DND-41 (cell line): ENCODE results near the gene COPS6.

Experiments
- ATAC-seq: fragments of 200-7000 bp; cut with Tn5 transposase; 3 replicates; pipeline ENCODE4 v1.9.1; 2021; ENCODE audit warnings: low read depth; ENCODE audit not compliant: insufficient read depth
- DNase-seq: peaks from one replicate; pipeline ENCODE4 v3.0.0-alpha.2; 2020
- H2AFZ ChIP-seq: 2 replicates; pipeline ENCODE4 v1.6.0; 2012; ENCODE audit warnings: low read depth, low read length
- H3K27ac ChIP-seq: 2 replicates; pipeline ENCODE4 v1.5.1; 2012; ENCODE audit warnings: low read length, inconsistent platforms
- H3K27me3 ChIP-seq: fragments of 200-600 bp; sonication (generic); 2 replicates; pipeline ENCODE4 v1.6.0; 2012; ENCODE audit warnings: low read length, mild to moderate bottlenecking, inconsistent platforms; ENCODE audit not compliant: insufficient read depth, poor library complexity
- H3K36me3 ChIP-seq: 2 replicates; pipeline ENCODE4 v1.5.1; 2012; ENCODE audit warnings: low read length, inconsistent platforms; ENCODE audit not compliant: insufficient read depth
- H3K4me1 ChIP-seq: 2 replicates; pipeline ENCODE4 v1.5.1; 2012; ENCODE audit warnings: mild to moderate bottlenecking, low read length; ENCODE audit not compliant: insufficient read depth
- H3K4me2 ChIP-seq: 2 replicates; pipeline ENCODE4 v1.6.0; 2012; ENCODE audit warnings: mild to moderate bottlenecking, moderate library complexity, low read length, inconsistent platforms; ENCODE audit not compliant: insufficient read depth
- H3K4me3 ChIP-seq, 2 experiments: fragments of 200-600 bp in 1 of 2; shearing (Covaris generic) in 1 of 2; 2 replicates each; pipeline ENCODE4 v1.5.1; 2012 to 2016; ENCODE audit warnings: inconsistent platforms in 2 of 2, low read length in 2 of 2, mild to moderate bottlenecking in 2 of 2, low read depth in 1 of 2, moderate library complexity in 1 of 2
- H3K79me2 ChIP-seq: 2 replicates; pipeline ENCODE4 v1.6.0; 2012; ENCODE audit warnings: low read length, inconsistent platforms; ENCODE audit not compliant: insufficient read depth
- H3K9ac ChIP-seq: 2 replicates; pipeline ENCODE4 v1.6.0; 2012; ENCODE audit warnings: low read depth, mild to moderate bottlenecking, inconsistent platforms, low read length, moderate library complexity
- H3K9me3 ChIP-seq: 2 replicates; pipeline ENCODE4 v1.5.1; 2012; ENCODE audit warnings: low read length, moderate library complexity, mild to moderate bottlenecking, inconsistent platforms; ENCODE audit not compliant: insufficient read depth, severe bottlenecking
- H4K20me1 ChIP-seq: 2 replicates; pipeline ENCODE4 v1.6.0; 2012; ENCODE audit warnings: low read length; ENCODE audit not compliant: insufficient read depth
- CTCF ChIP-seq: IDR thresholded peaks from 2 replicates; pipeline ENCODE4 v1.5.1; 2012; ENCODE audit warnings: borderline replicate concordance, low read length, moderate library complexity, mild to moderate bottlenecking; ENCODE audit not compliant: poor library complexity, severe bottlenecking; ENCODE audit errors: extremely low read depth
- EZH2 ChIP-seq: IDR thresholded peaks from 3 replicates; pipeline ENCODE4 v1.6.1; 2012; ENCODE audit warnings: borderline replicate concordance, low read depth, mild to moderate bottlenecking, moderate library complexity, low read length, inconsistent platforms; ENCODE audit not compliant: severe bottlenecking

Gene COPS6

DNA sequence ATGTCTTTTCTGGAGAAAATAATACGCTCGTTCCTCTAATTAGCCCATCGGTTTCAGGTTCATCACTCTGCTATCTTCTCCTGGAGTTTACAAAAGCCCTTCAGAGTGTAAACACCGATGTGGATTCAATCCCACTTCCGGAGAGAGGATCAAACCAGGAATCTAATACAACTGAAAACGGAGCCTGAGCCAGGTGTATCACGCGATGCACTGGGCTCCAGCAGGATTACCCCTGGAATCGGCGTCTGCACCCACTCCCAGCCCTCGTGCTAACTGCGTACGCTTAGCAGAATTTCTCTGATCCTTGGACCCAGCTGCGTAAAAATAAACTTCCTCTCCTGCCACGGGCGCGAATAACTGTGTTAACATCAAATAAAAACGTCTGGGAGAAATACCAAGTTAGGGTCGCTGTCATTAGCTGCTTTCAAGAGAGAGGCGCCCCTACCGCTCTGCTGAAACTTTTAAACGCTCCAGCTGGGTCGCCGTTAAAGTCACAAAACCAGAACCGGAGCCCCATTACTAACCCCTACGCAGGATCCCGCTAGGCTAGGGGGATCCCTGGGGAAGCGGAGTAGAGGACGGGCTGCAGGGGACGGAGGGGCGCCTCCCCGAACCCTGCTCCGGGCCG is 7.7 kb upstream of the COPS6 start:
- DNase-seq (peak; percentile 27), ATAC-seq (peak; percentile 3; the same call in 2 of the 3 replicates)
- Histone ChIP-seq H3K27me3 (no peaks in the 10 kb centered on the region), H3K4me3 (peak overlapping the region; percentile 92), H3K9ac (peak overlapping the region; percentile 90), H3K27ac (peak overlapping the region; percentile 87), H3K4me1 (peaks cover 34% of the 10 kb centered on the region), H3K4me2 (peak overlapping the region; percentile 79), H4K20me1 (peaks cover 21% of the 10 kb centered on the region), H3K79me2 (peaks cover 55% of the 10 kb centered on the region), H3K9me3 (no peaks in the 10 kb centered on the region), H3K36me3 (peaks cover 45% of the 10 kb centered on the region), H2AFZ (peak overlapping the region; percentile 81)
- TF ChIP-seq CTCF (no peak), EZH2 (no peak)

DNA sequence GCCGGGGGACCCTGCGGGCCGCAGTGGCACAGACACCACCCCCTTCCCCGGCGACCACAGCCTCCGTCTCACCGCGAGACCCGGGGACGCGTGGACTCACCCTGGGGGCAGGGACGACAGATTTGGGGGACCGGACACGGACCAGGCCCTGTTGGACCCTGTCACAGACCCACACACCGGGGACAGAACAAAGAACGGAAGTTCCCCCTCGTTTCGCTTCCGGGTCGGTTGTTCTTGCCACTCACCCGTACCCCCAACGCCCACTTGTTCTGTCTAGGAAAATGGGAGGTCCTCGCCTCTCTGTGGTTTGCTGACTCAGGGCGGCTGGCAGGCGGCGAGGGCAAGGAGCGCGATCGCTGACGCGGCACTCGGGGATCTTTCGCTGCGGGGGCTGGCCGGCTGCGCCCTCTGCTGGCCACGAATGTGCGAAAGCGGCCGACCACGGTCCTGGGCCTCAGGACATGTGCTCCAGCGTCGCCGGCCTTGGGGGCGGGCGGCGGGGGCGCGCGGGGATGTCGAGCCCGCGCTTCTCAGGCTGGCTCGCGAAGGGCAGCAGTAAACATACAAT is 7.2 kb upstream of the COPS6 start, which contains the start of gene ZNF3:
ZNF3 (minus strand) TSS at position 189 of the 568 bp plus-strand sequence. CDS start 4,366 bp downstream, outside the sequence.
- H3K4me2 ChIP-seq, result peak within 1 kb of the TSS; percentile 79
- H3K36me3 ChIP-seq, result peaks cover 39% of the 10 kb centered on the region
- H3K4me3 ChIP-seq, result peak within 1 kb of the TSS; percentile 92
- peak; percentile 96 for ATAC-seq
- DNase-seq, result peak; percentile 99
- H3K4me1 ChIP-seq, result peaks cover 34% of the 10 kb centered on the region
- peak within 1 kb of the TSS; percentile 87 for H3K27ac ChIP-seq
- peak within 1 kb of the TSS; percentile 90 for H3K9ac ChIP-seq
- peaks cover 21% of the 10 kb centered on the region for H4K20me1 ChIP-seq
- H3K9me3 ChIP-seq, result no peaks in the 10 kb centered on the region
- H3K27me3 ChIP-seq, result no peaks in the 10 kb centered on the region
- H3K79me2 ChIP-seq, result peaks cover 49% of the 10 kb centered on the region
- H2AFZ ChIP-seq, result peak within 1 kb of the TSS; percentile 81
- TF ChIP-seq EZH2, result no peak
- TF ChIP-seq CTCF, result peak; percentile 95

GRCh38 chr7:100082978-100083377 is 5.8 kb upstream of the COPS6 start:
- H3K4me1 ChIP-seq, result peaks cover 37% of the 10 kb centered on the region

More at GRCh38 chr7:100082978-100083377, 5.8 kb upstream of the COPS6 start:
- H3K4me2 ChIP-seq, result no peak overlapping the region
- H3K36me3 ChIP-seq, result peaks cover 27% of the 10 kb centered on the region
- ATAC-seq (no peak), DNase-seq (no peak)
- H3K9ac ChIP-seq, result no peak overlapping the region
- peaks cover 19% of the 10 kb centered on the region for H4K20me1 ChIP-seq
- H3K4me3 ChIP-seq, result no peak overlapping the region
- H2AFZ ChIP-seq, result peak overlapping the region; percentile 42; the same call in 1 of the 2 replicates
- H3K27me3 ChIP-seq, result no peaks in the 10 kb centered on the region
- no peak overlapping the region for H3K27ac ChIP-seq
- no peak for TF ChIP-seq EZH2
- no peak for TF ChIP-seq CTCF
- peaks cover 38% of the 10 kb centered on the region for H3K79me2 ChIP-seq
- no peaks in the 10 kb centered on the region for H3K9me3 ChIP-seq
